ENCODE results near the gene WDR72. TPM values are rescaled to one million over a fixed set of nuclear protein-coding genes. Genes with fewer than 3 reads are reported as not detected.

Gene WDR72
- total and polyA plus RNA-seq, 2 of the 4 experiments (the other 2 are of a cell fraction), result not detected

- BruUV-seq (replicated peaks), result no TSS peak
- Histone ChIP-seq H3K4me2 (ENCODE audit: low read depth, low read length) (no peak overlapping the region), H4K91ac (ENCODE audit: insufficient read depth, low read depth, low read length) (no peak overlapping the region), H3K27me3 (ENCODE audit: control insufficient read depth, insufficient read depth, low read length) (no peaks in the 10 kb centered on the region), H3K9ac (ENCODE audit: low read depth, low read length) (no peak overlapping the region), H3K4me3 (ENCODE audit: insufficient read depth, low read depth, low read length) (no peak overlapping the region), H2BK20ac (ENCODE audit: low read depth, low read length) (no peak overlapping the region), H3K27ac (ENCODE audit: insufficient read depth, low read length) (no peak overlapping the region), H3K23ac (ENCODE audit: low read depth, low read length) (no peak overlapping the region), H3K56ac (ENCODE audit: extremely low read depth, insufficient read depth, low read length) (no peak overlapping the region), H2BK15ac (ENCODE audit: low read depth, low read length) (no peak overlapping the region), H4K5ac (ENCODE audit: low read depth, low read length) (no peak overlapping the region), H4K8ac (ENCODE audit: low read depth in 2 of 2, low read length in 2 of 2) (no peak overlapping the region), H3K4me1 (ENCODE audit: control insufficient read depth, insufficient read depth, low read length) (no peaks in the 10 kb centered on the region), H3K4ac (ENCODE audit: low read depth, low read length) (no peak overlapping the region), H3K14ac (replicated peaks; ENCODE audit: low read depth, low read length) (no peak overlapping the region), H3K18ac (ENCODE audit: low read depth, low read length) (no peak overlapping the region), H2AK5ac (ENCODE audit: low read depth, low read length) (no peak overlapping the region), H3K79me1 (ENCODE audit: low read depth in 1 of 2, low read length in 2 of 2) (no peaks in the 10 kb centered on the region), H2BK120ac (ENCODE audit: low read depth, low read length) (no peak overlapping the region), H4K20me1 (ENCODE audit: insufficient read depth, low read length) (no peaks in the 10 kb centered on the region), H2AK9ac (replicated peaks; ENCODE audit: low read depth, low read length, poor library complexity) (no peak overlapping the region), H3K9me3 (ENCODE audit: control insufficient read depth, insufficient read depth, low read length) (peaks cover 4% of the 10 kb centered on the region; the same call in 1 of the 2 replicates), H3K36me3 (ENCODE audit: control insufficient read depth, insufficient read depth, low read length) (no peaks in the 10 kb centered on the region), H2BK5ac (ENCODE audit: low read depth, low read length, poor library complexity, severe bottlenecking) (no peak overlapping the region), H2AFZ (replicated peaks; ENCODE audit: low read length, poor library complexity) (no peak overlapping the region), H3K9me1 (ENCODE audit: insufficient read depth, low read length) (no peaks in the 10 kb centered on the region)
- WGBS, 2 experiments (ENCODE audit: extremely low coverage in 2 of 2, insufficient read length in 1 of 2), result no CpG with 5 or more reads among the region's 1 CpG
- CTCF ChIA-PET, result no interaction called here
- intact Hi-C loops (cut with micrococcal nuclease) (no loop called here), in situ Hi-C loops (cut with MboI; ENCODE audit: low sequenced_read_pairs) (no loop called here), dilution Hi-C loops (cut with HindIII; ENCODE audit: low sequenced_read_pairs, unreplicated experiment) (no loop called here)
- POLR2A ChIA-PET (ENCODE audit: unreplicated experiment), result no interaction called here
- ATAC-seq (ENCODE audit: low read depth), result no peak
- no peak for DNase-seq
- TF ChIP-seq RAD21 (IDR thresholded peaks at IDR 0.05; ENCODE audit: low read length) (no peak), USF2 (IDR thresholded peaks at IDR 0.05; ENCODE audit: low read depth, low read length) (no peak), CHD1 (IDR thresholded peaks at IDR 0.05; ENCODE audit: low read depth, low read length) (no peak), MAZ (IDR thresholded peaks at IDR 0.05; ENCODE audit: borderline replicate concordance, low read depth, low read length) (no peak), RFX5 (IDR thresholded peaks at IDR 0.05; ENCODE audit: low read depth, low read length) (no peak)
Measured at GRCh38 chr15:53753813-53754212, 5.7 kb downstream of the WDR72 start.

Data from IMR-90 (cell line).